ENCODE results near the gene NR1H3.
A peak's percentile ranks its signal among the peaks of the same experiment; 100 is the strongest.

Gene NR1H3

GRCh38 chr11:47233051-47233450, 24.7 kb upstream of the NR1H3 start:
- no peak for DNase-seq (ENCODE audit: extremely low read depth, insufficient read length)
- Histone ChIP-seq H3K36me3 (ENCODE audit: control insufficient read depth, insufficient read depth, low read length) (peaks cover 29% of the 10 kb centered on the region), H3K27me3 (replicated peaks; ENCODE audit: control insufficient read depth, insufficient read depth, low read length) (no peaks in the 10 kb centered on the region), H3K4me3 (replicated peaks; ENCODE audit: low read depth, low read length) (no peak overlapping the region)
- TF ChIP-seq CTCF (IDR thresholded peaks at IDR 0.05; ENCODE audit: insufficient read depth, low read length, poor library complexity, severe bottlenecking) = no peak

- Histone ChIP-seq H3K27me3 (replicated peaks; ENCODE audit: control insufficient read depth, insufficient read depth, low read length) (no peaks in the 10 kb centered on the region), H3K4me3 (replicated peaks; ENCODE audit: low read depth, low read length) (no peak overlapping the region), H3K36me3 (ENCODE audit: control insufficient read depth, insufficient read depth, low read length) (peaks cover 32% of the 10 kb centered on the region)
- TF ChIP-seq CTCF (IDR thresholded peaks at IDR 0.05; ENCODE audit: insufficient read depth, low read length, poor library complexity, severe bottlenecking) = peak; percentile 9
- no peak for DNase-seq (ENCODE audit: extremely low read depth, insufficient read length)
Measured at GRCh38 chr11:47233989-47234668, 23.7 kb upstream of the NR1H3 start.

- Histone ChIP-seq H3K36me3 (ENCODE audit: control insufficient read depth, insufficient read depth, low read length) (peaks cover 35% of the 10 kb centered on the region), H3K27me3 (replicated peaks; ENCODE audit: control insufficient read depth, insufficient read depth, low read length) (no peaks in the 10 kb centered on the region), H3K4me3 (replicated peaks; ENCODE audit: low read depth, low read length) (no peak overlapping the region)
- DNase-seq (ENCODE audit: extremely low read depth, insufficient read length) = no peak
- no peak for TF ChIP-seq CTCF (IDR thresholded peaks at IDR 0.05; ENCODE audit: insufficient read depth, low read length, poor library complexity, severe bottlenecking)
Measured at GRCh38 chr11:47234669-47235100, 23.1 kb upstream of the NR1H3 start.

GRCh38 chr11:47235163-47235562, 22.6 kb upstream of the NR1H3 start:
- no peak for TF ChIP-seq CTCF (IDR thresholded peaks at IDR 0.05; ENCODE audit: insufficient read depth, low read length, poor library complexity, severe bottlenecking)
- Histone ChIP-seq H3K36me3 (ENCODE audit: control insufficient read depth, insufficient read depth, low read length) (peaks cover 39% of the 10 kb centered on the region), H3K4me3 (replicated peaks; ENCODE audit: low read depth, low read length) (no peak overlapping the region), H3K27me3 (replicated peaks; ENCODE audit: control insufficient read depth, insufficient read depth, low read length) (no peaks in the 10 kb centered on the region)
- DNase-seq (ENCODE audit: extremely low read depth, insufficient read length) = no peak

GRCh38 chr11:47236482-47236881, 21.3 kb upstream of the NR1H3 start:
- DNase-seq (ENCODE audit: extremely low read depth, insufficient read length) = no peak
- Histone ChIP-seq H3K27me3 (replicated peaks; ENCODE audit: control insufficient read depth, insufficient read depth, low read length) (no peaks in the 10 kb centered on the region), H3K4me3 (replicated peaks; ENCODE audit: low read depth, low read length) (no peak overlapping the region), H3K36me3 (ENCODE audit: control insufficient read depth, insufficient read depth, low read length) (peaks cover 42% of the 10 kb centered on the region)
- TF ChIP-seq CTCF (IDR thresholded peaks at IDR 0.05; ENCODE audit: insufficient read depth, low read length, poor library complexity, severe bottlenecking) = no peak

GRCh38 chr11:47239852-47240251, 17.9 kb upstream of the NR1H3 start:
- H3K36me3 ChIP-seq (ENCODE audit: control insufficient read depth, insufficient read depth, low read length) = peaks cover 42% of the 10 kb centered on the region
- no peak overlapping the region for H3K4me3 ChIP-seq (replicated peaks; ENCODE audit: low read depth, low read length)
- no peak for DNase-seq (ENCODE audit: extremely low read depth, insufficient read length)
- no peaks in the 10 kb centered on the region for H3K27me3 ChIP-seq (replicated peaks; ENCODE audit: control insufficient read depth, insufficient read depth, low read length)
- TF ChIP-seq CTCF (IDR thresholded peaks at IDR 0.05; ENCODE audit: insufficient read depth, low read length, poor library complexity, severe bottlenecking) = no peak

Measured in GM06990 (cell line).